Measurements from ENCODE around the gene FGF4. TPM values are rescaled to one million over a fixed set of nuclear protein-coding genes. Genes with fewer than 3 reads are reported as not detected.

FGF4 gene
- total RNA-seq, 1 experiment from 2014 or later, result not detected

DNA sequence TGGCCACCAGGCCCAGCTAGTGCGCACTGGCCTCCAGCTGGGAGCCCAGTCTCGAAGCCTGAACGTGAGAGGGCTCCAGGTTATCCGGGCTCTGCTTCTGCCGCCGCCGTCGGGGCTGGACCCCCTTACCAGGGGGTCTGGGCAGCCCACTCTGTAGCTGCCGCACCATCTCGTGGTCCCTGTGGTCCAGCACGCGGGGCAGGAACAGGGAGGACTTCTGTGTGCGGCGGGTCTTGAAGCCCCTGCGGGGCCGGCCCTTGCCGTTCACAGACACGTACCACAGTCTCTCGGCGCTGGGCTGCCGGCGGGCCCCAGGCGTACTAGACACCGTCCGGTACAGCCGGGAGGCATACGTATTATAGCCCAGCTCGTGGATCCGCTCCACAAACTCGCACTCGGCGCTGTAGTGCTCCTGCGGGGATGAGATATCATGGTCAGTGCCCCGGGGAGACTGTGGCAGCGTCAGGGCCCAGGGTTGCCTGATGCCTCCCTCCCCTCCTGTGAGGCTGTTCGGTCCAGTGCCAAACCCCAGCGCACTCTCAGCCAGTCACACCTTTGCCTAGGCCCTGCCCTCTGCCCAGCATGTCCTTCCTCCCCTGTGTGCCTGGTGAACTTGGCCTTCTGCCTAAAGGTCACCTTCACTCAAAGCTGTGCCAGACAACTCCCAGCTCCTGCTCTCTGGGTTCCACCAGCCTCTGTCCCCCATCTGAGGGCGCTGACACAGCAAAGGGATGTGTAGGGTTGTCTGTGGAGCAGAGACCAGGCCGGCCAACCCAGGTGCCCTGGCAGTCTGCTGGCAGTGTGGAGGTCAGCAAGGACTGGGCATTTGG, 35.4 kb upstream of the FGF4 start:
- in situ Hi-C loops (cut with HindIII; ENCODE audit: low pct_unique_long_range_greater_than_20kb, low sequenced_read_pairs), result no loop called here
- DNase-seq (ENCODE audit: low read depth), result no peak

DNA sequence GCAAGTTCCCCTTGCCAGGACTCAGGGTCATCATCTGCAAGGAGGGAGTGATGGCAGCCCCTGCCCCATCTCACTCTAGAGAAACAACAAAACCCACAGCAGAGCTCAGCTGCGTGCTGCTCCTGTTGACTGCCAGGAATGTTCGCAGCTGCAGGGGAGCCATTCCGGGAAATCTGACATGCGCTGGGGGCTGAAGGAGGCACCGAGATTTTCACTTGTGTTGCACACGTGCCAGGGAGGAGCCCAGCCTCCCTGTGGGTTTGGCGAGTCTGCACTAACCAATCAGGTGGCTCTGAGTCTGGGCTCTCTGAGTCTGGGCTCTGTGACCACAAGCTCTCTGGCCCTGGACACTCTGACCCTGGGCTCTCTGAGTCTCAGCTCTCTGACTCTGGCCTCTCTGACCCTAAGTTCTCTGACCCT, 33.5 kb upstream of the FGF4 start:
- DNase-seq (ENCODE audit: low read depth), result no peak
- in situ Hi-C loops (cut with HindIII; ENCODE audit: low pct_unique_long_range_greater_than_20kb, low sequenced_read_pairs), result no loop called here

DNA sequence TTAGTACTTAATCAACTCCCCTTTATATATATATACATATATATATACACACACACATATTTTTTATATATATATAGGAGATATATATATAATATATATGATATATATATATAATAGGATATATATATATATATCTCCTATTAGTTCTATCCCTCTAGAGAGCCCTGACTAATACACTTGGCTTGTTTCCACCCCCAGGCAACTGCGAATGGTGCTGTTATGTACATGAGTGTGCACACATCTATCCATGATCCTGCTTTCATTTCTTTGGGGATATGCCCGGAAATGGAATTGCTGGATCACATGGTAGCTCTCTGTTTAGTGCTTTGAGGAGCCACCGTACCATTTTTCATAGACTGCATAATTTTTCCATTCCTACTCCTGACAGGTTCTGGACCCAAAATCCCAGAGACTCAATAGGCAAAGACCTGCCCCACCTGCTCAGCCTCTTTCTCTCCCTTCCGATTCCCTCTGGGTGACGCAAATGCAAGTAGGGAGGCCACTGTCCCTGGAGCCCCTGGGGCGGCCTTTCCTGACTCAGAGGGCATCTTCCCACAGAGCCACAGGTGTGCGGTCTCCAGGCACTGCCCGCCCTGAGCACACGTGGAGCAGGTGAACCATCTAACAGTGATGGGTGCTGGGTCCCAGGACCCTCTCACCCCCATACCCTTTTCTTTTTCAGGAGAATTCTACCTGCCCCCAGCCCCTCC, 32.1 kb upstream of the FGF4 start:
- in situ Hi-C loops (cut with HindIII; ENCODE audit: low pct_unique_long_range_greater_than_20kb, low sequenced_read_pairs), result no loop called here
- no peak for DNase-seq (ENCODE audit: low read depth)

DNA sequence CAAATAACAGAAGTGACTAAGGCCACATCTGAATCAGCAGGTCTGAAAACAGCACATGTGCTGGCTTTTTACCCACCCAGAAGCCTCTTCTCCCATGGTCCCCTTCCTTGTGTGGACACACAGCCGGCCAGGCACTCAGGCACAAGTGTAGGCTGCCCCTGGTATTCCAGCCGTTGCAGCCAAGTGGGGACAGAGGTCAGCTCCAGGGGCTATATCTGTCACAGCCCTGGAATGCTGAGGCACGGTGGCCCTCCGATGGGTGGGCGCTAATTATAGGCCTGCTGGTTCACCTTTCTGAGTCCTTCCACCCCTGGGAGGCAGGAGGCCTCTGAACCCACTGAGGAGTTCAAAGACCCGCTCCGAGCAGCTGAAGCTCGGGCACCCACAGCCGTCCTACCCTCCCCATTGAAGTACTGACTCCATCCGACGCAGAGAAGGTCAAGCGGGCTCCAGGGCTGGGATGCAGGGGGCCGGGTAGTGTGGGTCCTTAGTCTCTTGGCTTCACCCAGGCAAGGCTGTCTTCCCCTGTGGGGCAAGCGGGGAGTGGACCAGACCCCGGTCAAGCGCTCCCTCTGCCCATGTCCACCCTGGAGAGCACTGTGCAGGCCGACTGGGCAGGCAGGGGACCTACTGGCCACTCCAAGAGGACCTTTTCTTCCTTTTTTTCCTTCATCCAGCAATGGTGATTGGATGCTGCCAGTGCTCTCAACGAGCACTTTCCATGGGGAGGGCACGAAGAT, 29.8 kb upstream of the FGF4 start:
- DNase-seq (ENCODE audit: low read depth), result no peak
- in situ Hi-C loops (cut with HindIII; ENCODE audit: low pct_unique_long_range_greater_than_20kb, low sequenced_read_pairs), result no loop called here

DNA sequence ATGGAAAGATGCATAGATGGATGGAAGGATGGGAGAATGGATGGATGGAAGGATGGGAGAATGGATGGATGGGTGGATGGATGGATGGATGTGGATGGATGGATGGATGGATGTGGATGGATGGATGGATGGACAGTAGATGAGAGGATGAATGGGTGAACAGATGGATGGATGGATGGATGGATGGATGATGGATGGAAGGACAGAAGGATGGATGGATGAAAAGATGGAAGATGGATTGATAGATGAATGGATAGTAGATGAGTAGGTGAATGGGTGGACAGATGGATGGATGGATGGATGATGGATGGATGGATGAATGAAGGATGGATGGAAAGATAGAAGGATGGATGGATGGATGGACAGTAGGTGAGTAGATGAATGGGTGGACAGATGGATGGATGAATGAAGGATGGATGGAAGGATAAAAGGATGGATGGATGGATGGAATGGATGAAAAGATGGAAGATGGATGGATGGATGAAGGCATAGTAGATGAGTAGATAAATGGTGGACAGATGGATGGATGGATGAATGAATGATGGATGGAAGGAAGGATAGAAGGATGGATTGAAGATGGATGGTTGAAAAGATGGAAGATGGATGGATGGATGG, 28.6 kb upstream of the FGF4 start:
- in situ Hi-C loops (cut with HindIII; ENCODE audit: low pct_unique_long_range_greater_than_20kb, low sequenced_read_pairs), result no loop called here
- no peak for DNase-seq (ENCODE audit: low read depth)

DNA sequence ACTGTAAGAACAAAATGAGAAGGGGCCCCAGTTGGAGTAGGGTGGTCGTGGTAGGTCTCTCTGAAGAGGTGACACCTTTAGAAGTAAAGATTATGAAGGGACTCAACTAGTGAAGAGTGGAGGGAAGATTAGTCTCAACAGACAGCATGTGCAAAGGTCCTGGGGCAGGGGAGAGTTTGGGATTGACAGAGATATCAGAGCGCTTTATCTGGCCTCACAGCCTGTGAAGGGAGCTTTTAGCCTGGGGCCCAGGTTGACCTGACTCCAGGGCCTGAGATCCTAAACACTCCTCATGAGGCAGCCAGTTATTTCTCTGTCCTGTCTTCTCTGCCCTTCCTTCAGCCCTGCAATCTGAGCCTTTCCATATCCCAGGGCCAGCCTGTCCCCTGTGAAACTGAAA, 27.9 kb upstream of the FGF4 start:
- in situ Hi-C loops (cut with HindIII; ENCODE audit: low pct_unique_long_range_greater_than_20kb, low sequenced_read_pairs), result no loop called here

DNA sequence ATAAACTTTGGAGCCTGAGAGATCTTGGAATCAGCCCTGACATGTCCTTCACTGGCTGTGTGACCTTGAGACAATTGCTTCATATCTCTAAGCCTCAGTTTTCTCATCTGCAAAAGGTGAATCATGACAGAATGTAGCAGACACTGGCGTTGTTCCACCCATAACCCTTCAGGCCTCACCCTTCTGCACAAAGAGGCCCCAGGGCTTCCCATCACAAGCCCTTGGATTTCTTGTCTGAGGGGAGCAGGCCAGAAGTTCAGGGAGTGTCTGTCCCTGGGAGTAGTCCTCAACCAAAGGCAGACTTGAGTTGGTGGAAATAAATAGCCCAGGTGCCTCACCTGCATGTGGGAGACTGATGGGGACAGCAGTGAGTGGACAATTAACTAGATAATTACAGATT, 27.4 kb upstream of the FGF4 start:
- in situ Hi-C loops (cut with HindIII; ENCODE audit: low pct_unique_long_range_greater_than_20kb, low sequenced_read_pairs), result no loop called here

More for the DNA sequence above, 27.9 kb upstream of the FGF4 start:
- DNase-seq (ENCODE audit: low read depth), result no peak

DNA sequence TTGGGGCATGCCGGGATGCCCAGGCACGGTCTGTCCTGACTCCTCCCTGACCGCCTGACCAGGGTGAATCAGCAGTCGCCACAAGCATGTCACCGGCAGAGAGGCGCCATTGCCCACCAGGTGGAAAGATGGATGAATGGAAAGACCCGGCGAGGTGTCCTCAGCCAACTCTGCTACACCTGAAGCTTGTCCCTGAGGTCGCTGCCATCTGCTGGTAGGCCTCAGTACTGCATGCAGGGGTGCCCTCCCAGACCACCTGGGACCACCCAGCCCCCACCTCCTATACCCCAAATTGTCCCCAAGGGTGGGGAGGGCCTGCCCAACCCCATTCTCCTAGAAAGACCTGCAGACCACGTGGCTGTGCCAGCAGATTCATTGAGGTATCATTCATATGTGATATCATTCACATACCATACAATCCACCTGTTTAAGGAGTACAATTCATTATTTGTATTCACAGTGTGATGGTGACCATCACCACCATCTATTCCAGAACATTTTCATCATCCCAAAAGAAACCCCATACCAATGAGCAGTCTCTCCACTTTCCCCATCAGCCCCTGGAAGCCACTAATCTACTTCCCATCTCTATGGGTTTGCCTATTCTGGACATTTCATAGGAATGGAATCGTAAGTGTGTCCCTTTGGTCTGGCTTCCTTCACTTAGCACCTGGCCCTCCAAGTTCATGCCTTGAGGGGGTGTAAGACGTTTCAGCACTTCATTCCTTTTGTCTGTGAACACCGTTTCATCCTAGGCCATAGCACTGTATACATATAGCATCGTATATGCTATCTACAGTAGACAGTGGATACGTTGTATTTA, 26.6 kb upstream of the FGF4 start:
- in situ Hi-C loops (cut with HindIII; ENCODE audit: low pct_unique_long_range_greater_than_20kb, low sequenced_read_pairs), result no loop called here

More for the DNA sequence above, 27.4 kb upstream of the FGF4 start:
- no peak for DNase-seq (ENCODE audit: low read depth)

DNA sequence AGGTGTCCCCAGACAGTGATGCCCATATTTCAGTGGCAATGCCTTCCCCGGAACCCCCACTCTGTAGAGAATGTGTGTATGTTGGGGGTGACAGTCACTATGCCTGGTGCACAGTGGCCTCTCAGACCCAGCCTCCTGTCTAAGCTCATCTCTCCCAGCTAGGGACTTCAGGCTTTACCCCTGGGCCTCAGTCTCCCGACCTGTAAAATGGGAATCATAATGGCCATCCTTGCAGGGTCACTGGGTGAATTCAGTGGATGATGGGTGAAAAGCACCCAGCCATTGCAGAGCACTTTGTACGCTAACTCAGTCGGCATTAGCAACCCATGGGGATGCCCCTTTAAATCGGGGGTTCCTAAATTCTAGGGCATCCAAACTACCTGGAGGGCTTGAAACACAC, 25.1 kb upstream of the FGF4 start:
- in situ Hi-C loops (cut with HindIII; ENCODE audit: low pct_unique_long_range_greater_than_20kb, low sequenced_read_pairs), result no loop called here

More for the DNA sequence above, 26.6 kb upstream of the FGF4 start:
- peak; percentile 5 for DNase-seq (ENCODE audit: low read depth)

DNA sequence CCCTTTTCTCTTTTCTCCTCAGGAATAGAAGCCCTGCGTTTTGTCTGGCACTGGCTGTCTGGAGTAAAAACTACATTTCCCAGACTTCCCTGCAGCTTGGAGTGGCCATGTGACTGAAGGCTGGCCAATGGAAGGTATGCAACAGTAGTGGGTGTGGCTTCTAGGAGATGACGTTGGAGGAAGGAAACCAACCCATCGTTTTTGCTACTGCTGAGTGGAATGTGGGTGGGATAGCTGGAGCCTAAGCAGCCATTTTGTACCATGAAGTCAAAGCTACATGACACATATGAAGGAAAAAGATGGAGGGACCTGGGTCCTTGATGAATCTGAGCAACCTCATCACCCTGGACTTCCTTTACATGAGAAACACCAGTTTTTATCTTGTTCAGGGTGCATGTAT, 24.4 kb upstream of the FGF4 start:
- in situ Hi-C loops (cut with HindIII; ENCODE audit: low pct_unique_long_range_greater_than_20kb, low sequenced_read_pairs), result no loop called here
- DNase-seq (ENCODE audit: low read depth), result peak; percentile 37

More for the DNA sequence above, 25.1 kb upstream of the FGF4 start:
- no peak for DNase-seq (ENCODE audit: low read depth)

DNA sequence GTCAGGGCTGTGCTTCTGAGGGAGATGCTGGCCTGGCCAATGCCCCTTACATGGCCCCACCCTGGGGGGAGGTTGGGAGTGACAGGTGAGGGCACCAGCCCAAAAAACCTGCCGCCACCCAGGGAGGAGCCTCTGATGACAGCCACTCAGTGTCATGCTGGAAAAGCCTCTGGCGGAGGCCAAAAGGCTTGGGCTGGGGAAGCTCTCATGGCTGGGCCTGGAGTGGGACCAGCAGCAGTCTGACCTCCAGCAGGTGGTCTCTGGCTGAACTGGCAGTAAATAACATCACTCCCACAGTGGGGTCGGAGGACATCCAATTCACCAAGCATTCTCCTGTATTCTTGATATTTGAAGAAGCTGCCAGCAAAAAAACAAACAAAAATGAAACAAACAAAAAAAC, 24.0 kb upstream of the FGF4 start:
- no peak for DNase-seq (ENCODE audit: low read depth)
- in situ Hi-C loops (cut with HindIII; ENCODE audit: low pct_unique_long_range_greater_than_20kb, low sequenced_read_pairs), result no loop called here

DNA sequence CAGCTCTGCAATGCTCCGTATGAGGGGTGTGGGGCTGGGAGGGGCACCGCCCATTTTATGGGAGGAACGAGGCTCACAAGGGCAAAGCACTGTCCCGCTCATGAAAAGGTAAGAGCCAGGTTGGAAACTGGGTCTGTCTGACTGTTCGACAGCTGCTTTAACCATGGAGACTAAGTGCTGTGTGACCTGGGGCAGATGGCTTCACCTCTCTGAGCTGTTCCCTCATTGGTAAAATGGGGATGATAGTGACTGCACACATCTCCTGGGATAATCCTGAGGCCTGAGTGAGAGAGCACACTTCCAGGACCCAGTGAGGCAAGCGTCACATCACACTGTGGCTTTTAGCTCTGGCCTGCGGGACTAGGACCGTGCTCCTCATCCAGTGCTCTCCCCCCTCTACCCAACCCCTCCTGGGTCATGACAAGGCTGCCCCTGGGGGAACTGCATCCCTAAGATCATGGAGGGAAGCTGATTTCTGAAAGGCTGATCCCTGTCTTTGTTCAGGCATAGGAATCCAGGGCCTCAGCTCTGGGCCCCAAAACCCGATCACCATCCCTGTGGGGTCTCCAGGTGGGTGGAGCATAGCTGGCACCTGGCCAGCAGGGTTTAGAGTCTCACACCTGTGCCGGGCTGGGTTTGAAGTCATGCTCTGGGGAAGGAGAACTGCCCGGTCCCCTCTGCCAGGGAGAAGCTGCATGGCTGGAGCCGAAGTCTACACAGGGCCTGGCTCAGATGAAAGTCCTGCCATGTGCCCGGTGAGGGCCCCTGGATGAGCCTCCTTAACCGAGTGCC, 22.8 kb upstream of the FGF4 start:
- in situ Hi-C loops (cut with HindIII; ENCODE audit: low pct_unique_long_range_greater_than_20kb, low sequenced_read_pairs), result no loop called here
- no peak for DNase-seq (ENCODE audit: low read depth)

DNA sequence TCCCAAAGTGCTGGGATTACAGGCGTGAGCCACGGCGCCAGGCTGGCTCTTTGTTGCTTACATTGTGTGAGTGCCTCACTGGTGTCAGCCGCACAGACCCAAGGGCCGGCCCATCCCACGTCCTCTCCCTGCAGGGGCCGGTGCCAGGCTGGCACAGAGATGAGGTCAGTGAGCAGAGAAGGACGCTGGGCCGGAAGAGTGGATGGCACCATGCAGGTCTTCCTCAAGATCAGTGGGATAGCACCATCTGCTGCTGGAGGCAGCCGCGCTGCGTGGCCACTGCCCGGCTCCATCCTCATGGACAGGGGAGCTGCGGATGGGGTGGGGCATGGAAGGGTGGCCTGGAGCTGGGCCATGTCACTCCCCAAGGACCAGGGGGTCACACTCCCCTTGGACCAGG, 22.0 kb upstream of the FGF4 start:
- no peak for DNase-seq (ENCODE audit: low read depth)
- in situ Hi-C loops (cut with HindIII; ENCODE audit: low pct_unique_long_range_greater_than_20kb, low sequenced_read_pairs), result no loop called here

DNA sequence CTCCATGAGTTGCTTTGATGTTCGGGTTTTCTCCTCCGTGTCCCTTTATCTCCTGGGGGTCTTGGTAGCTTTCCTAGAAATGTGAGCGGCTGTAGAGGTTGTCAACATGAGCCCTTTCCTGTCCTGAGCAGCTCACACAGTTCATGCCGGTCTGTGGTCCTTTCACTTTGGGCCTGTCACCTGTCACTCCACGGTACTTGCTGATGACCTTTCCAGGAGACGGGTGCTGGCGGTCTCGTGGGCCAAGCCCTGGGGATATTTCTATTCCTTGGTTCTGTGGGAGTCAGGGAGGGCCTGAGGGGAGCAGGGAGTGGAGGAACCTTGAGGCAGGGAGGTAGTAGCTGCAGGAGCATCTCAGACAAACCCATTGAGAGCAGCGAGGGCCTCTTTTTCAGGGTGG, 20.9 kb upstream of the FGF4 start:
- DNase-seq (ENCODE audit: low read depth), result no peak
- in situ Hi-C loops (cut with HindIII; ENCODE audit: low pct_unique_long_range_greater_than_20kb, low sequenced_read_pairs), result no loop called here

DNA sequence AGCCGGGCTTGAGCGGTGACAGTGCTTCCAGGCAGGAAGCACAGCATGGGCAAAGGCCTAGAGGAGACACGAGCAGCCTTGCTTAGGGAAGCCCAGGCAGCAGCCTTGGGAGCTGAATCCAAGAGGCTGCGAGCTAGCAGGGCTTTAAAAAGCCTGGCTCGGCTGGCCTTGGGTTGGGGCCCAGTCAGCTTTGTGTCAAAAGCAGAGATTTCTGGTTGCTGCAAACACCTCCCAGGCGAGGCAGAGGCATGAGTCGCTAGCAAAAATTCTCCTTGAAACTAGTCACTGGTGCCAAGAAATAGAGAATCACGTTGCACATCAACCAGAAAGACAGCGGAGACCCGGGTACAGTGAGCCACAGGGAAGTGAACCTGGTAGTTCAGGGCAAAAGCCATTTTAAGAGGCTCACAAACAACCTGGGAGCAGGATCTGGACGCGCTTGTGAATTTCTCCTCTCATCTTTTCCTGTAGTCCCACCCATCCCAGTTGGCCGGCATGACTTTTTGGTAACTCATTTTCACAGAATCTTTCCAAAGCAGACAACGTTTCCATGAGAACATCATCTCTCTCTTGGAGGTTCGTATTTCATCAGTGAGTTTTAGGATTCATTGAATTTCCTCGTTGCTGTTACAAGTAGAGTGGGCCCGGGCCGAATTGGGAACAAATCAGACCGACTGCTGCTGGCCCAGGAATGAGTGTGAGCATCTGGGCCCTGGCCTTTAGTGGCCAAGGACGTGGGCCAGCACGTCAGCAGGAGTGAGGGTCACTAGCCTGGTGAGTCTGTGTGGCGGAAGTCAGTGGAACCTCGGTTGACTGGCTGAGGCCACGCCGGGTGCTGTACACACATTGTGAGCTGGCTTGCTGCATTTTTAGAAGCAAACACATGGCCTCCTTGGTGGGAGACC, 16.4 kb upstream of the FGF4 start:
- DNase-seq (ENCODE audit: low read depth), result peak; percentile 22
- in situ Hi-C loops (cut with HindIII; ENCODE audit: low pct_unique_long_range_greater_than_20kb, low sequenced_read_pairs), result no loop called here

DNA sequence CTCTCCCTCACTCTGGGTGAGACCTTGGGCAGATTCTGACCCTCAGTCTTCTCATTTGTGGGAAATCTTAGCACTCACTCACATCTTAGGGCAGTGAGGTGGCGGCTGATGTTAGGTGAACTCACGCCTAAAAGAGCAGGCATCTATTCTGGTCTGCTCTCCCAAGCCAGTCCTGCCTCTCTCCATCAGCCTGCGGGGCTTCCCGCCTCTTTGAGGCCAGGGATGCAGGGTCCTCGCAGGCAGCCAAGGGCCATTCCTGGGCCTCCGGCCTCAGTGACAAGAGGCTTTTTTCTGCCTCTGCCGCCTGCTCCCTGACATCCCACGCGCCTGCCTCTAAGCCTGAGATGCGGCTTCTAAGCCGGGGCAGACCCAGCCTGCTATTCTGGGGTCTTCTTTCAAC, 13.8 kb upstream of the FGF4 start:
- in situ Hi-C loops (cut with HindIII; ENCODE audit: low pct_unique_long_range_greater_than_20kb, low sequenced_read_pairs), result no loop called here
- DNase-seq (ENCODE audit: low read depth), result no peak

Measured in Caki2 (cell line).